ENCODE results near the gene IQGAP1. TPM values are rescaled to one million over a fixed set of nuclear protein-coding genes. Genes with fewer than 3 reads are reported as not detected.
A peak's percentile ranks its signal among the peaks of the same experiment; 100 is the strongest.

IQGAP1 gene
- total RNA-seq, 1 experiment from 2014 or later: 113 TPM

DNA sequence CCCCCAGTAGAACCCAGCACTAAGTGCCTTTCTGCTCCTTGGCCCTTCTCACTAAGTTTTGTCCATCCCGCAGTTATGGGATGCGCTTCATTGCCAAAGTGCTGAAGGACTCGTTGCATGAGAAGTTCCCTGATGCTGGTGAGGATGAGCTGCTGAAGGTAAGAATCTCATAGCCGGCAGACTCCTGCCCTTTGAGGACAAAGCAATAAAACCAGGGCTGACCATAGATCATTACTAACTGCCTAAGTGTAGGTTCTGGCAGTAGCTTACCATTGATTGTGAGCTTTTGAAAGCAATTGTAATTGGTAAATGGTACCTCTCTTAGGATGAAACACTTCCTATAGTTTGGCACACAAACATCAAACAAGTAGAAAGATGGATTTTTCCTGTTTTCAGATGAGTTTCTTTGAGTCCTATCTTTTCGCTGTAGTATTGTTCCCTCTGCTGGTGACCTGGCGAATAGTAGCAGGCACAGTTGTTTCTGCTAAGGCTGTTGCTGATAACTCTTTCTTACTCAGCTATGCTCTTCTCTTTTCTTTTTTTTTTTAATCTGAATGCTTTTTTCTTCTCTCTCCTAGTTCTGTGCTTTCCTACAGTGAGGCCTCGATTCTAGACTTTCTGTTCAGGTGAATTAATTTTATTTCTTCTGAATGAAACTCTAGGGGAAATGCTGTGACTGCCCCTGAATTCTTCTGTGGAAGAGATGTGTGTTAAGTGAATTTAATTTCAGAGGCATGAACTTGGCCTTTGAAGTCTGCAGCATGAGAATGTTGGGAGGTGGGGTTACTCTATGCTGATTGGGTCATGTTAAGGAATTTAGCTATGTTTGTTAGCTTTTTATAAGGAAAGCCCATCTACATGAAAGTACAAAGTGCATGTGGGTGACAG is 94.3 kb downstream of the IQGAP1 start:
- TF ChIP-seq RAD21 (IDR thresholded peaks at IDR 0.05; ENCODE audit: low read depth) (peak; percentile 94), YY1 (IDR thresholded peaks at IDR 0.05; ENCODE audit: extremely low read depth, insufficient replicate concordance, low read depth, low read length) (no peak), CEBPB (IDR thresholded peaks at IDR 0.05; ENCODE audit: low read depth) (no peak), ZNF274 (IDR thresholded peaks at IDR 0.05; ENCODE audit: low read depth, low read length) (no peak), JUND (IDR thresholded peaks at IDR 0.05) (no peak), POLR2A (IDR thresholded peaks at IDR 0.05; ENCODE audit: borderline replicate concordance, extremely low read depth, insufficient read depth, insufficient read length) (no peak), EGR1 (IDR thresholded peaks at IDR 0.05; ENCODE audit: low read depth) (no peak), TCF7L2 (IDR thresholded peaks at IDR 0.05; ENCODE audit: borderline replicate concordance, extremely low read depth, insufficient read depth, insufficient read length) (no peak)
- TF ChIP-seq, protein P1, sequence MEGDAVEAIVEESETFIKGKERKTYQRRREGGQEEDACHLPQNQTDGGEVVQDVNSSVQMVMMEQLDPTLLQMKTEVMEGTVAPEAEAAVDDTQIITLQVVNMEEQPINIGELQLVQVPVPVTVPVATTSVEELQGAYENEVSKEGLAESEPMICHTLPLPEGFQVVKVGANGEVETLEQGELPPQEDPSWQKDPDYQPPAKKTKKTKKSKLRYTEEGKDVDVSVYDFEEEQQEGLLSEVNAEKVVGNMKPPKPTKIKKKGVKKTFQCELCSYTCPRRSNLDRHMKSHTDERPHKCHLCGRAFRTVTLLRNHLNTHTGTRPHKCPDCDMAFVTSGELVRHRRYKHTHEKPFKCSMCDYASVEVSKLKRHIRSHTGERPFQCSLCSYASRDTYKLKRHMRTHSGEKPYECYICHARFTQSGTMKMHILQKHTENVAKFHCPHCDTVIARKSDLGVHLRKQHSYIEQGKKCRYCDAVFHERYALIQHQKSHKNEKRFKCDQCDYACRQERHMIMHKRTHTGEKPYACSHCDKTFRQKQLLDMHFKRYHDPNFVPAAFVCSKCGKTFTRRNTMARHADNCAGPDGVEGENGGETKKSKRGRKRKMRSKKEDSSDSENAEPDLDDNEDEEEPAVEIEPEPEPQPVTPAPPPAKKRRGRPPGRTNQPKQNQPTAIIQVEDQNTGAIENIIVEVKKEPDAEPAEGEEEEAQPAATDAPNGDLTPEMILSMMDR (IDR thresholded peaks at IDR 0.05 in 2 of 3, conservative IDR thresholded peaks at IDR 0.05 in 1 of 3; ENCODE audit: borderline replicate concordance in 1 of 3, insufficient read depth in 1 of 3, low read depth in 2 of 3, low read length in 2 of 3): peak; percentile 76 to 88 (median 85)
- ChIA-PET POLR2A (interaction anchor here (1.4 kb wide), 1 partner anchor 163 kb away, joined by 3 read pairs; no protein-coding TSS in a partner anchor), CTCF (interaction anchor here (0.7 to 5.2 kb wide), 10 partner anchors 14 to 339 kb away, joined by 4 to 57 read pairs (median 4); partner anchors contain the start of gene IQGAP1), RAD21 (ENCODE audit: low non-redundant PET in 1 of 2, low total read pairs in 2 of 2, uncharacterized antibody in 2 of 2, unreplicated experiment in 2 of 2) (interaction anchor here (1.4 to 2.9 kb wide), 5 partner anchors 120 to 189 kb away, joined by 3 to 16 read pairs (median 8); no protein-coding TSS in a partner anchor)
- ATAC-seq (peak; percentile 55; the same call in 1 of the 2 replicates), DNase-seq (ENCODE audit: low read depth, low spot score) (peak; percentile 34)
- H3K27me3 ChIP-seq (ENCODE audit: insufficient read depth, low read length): no peaks in the 10 kb centered on the region
- H3K9me3 ChIP-seq (ENCODE audit: control insufficient read depth in 1 of 2, insufficient read depth in 1 of 2, low read depth in 1 of 2, low read length in 2 of 2): no peaks in the 10 kb centered on the region
- H4K20me1 ChIP-seq (ENCODE audit: insufficient read depth): no peaks in the 10 kb centered on the region
- H3K9ac ChIP-seq (ENCODE audit: low read length): no peak overlapping the region
- BruUV-seq (replicated peaks): no TSS peak
- no peaks in the 10 kb centered on the region for H3K9me2 ChIP-seq (ENCODE audit: insufficient read depth)
- H3K27ac ChIP-seq (ENCODE audit: low read depth, low read length): no peak overlapping the region
- H3K4me2 ChIP-seq (ENCODE audit: low read length): no peak overlapping the region
- H3K4me1 ChIP-seq (ENCODE audit: control insufficient read depth in 1 of 2, insufficient read depth in 2 of 2, low read length in 2 of 2): peaks cover 22 to 28% of the 10 kb centered on the region in 2 experiments
- intact Hi-C loops (cut with micrococcal nuclease): loop anchor here (1.0 to 10.0 kb wide), 7 partner anchors 120 to 405 kb away; no protein-coding TSS in a partner anchor
- peaks cover 28 to 32% of the 10 kb centered on the region in 2 experiments for H3K36me3 ChIP-seq (ENCODE audit: control insufficient read depth in 1 of 2, insufficient read depth in 2 of 2, low read length in 2 of 2)
- H3K4me3 ChIP-seq (replicated peaks in 1 of 2; ENCODE audit: low read depth in 1 of 2, low read length in 2 of 2): no peak overlapping the region
- no peaks in the 10 kb centered on the region for H3K79me2 ChIP-seq (ENCODE audit: insufficient read depth, low read length)
- H2AFZ ChIP-seq (ENCODE audit: low read depth, low read length, poor library complexity, severe bottlenecking): no peak overlapping the region
